HG03045 (cell line): ENCODE results near the gene COL23A1.
A peak's percentile ranks its signal among the peaks of the same experiment; 100 is the strongest.

Experiments used
- ATAC-seq: cut with Tn5 transposase; IDR thresholded peaks from one replicate; pipeline ENCODE4 v1.9.1; 2021; ENCODE audit warnings: mild to moderate bottlenecking, moderate library complexity; ENCODE audit not compliant: unreplicated experiment

COL23A1 gene

DNA sequence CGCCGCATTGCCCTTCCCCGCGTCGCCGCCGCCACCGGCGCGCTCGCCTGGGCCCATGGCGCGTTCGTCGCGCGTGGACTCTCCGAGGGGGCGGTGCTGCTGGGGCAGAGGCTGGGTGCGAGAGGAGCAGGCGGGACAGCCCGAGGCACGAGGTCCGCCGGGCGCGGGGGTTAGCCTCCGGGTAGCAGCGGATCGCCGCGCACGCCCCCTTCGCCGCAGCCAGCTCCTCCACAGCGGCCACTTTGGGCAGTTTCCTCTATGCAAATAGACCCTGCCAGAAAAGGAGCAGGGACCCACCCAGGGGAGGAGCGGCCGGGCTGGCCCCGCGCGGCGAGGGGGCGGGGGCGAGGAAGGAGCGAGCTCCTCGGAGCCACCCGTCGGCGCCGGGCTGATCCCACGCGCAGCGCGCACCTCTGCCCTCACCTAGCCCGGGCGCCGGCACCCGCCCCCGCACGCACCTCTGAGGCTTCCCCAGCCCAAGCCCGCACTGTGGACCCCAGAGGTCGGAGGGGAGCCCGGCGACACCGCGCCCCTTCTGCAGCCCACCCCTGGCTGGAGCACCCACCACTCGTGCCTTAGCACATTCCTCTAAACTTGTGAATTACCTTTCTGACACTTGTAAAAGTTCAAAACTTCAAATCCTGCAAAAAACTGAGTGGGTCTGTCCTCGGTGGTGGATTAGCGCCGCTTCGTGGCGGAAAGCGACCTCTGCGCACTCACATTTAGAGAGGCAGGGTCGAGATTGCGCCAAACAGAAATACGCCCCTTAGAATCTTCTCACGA lies at the start of gene COL23A1:
Gene COL23A1, minus strand, starts transcription at position 253 of the 783 bp plus-strand sequence.
- no peak for ATAC-seq

DNA sequence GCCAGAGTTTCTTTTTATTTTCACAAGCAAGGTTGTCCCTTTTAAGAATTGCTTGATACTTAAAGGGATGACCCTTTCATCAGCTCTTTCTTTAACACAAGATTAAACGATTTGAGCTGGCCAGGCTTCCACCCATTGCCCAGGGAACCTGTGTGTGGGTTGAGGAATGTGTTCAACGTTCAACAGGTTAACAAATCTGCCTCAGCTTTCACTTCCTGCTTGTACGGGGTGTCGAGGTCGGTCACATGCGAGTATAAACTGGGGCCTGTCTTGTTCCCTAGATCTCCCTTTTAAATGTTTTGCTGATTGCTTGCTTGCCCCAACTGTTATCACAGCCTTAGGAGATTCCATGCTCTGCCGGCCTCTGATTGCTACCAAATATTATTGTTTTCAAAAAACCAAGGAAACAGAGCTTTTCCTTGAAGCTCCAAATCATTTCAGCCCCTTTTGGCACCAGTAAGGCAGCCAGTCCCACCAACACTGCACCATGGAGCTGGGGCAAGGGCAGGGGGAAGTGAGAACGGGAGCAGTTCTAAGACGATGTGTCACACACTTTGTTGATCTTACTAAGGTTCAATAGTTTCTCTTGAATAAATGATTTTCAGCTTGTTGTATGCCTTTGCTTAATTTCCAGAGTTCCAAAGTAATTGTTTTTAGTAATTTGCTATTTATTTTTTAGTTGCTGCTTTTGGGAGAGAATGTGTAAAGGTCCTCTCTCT lies 47.3 kb upstream of the COL23A1 start:
- ATAC-seq = no peak

DNA sequence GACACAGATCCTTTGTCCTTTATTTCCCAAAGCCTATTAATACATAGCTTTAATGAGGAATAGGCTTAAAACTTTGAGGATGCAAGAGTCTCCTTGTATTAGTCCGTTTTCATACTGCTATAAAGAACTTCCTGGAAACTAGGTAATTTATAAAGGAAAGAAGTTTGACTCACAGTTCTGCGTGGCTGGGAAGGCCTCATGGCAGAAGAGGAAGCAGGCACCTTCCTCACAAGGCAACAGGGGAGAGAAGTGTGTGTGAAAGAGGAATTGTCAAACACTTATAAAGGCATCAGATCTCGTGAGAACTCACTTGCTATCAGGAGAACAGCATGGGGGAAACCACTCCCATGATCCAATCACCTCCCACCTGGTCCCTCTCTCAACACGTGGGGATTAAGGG lies 42.1 kb upstream of the COL23A1 start:
- ATAC-seq = no peak

DNA sequence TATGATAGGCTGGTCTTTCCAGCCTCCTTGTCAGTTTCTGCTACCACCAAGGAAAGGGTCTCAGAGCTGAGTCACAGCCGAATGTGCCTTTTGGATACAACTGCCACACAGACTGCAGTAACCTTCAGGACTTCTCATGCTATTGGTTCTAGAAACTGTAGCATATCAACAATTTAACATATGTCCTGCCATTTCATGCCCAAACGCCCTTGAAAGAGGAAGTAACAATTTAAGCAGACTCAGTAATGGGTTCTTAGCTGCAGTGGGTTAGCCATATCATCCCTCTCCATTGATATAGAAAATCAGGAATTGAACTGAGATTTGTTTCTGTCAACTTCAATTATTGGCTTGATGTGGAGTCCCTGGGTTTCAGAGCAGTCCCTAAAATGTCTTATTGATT lies 40.8 kb upstream of the COL23A1 start:
- no peak for ATAC-seq

DNA sequence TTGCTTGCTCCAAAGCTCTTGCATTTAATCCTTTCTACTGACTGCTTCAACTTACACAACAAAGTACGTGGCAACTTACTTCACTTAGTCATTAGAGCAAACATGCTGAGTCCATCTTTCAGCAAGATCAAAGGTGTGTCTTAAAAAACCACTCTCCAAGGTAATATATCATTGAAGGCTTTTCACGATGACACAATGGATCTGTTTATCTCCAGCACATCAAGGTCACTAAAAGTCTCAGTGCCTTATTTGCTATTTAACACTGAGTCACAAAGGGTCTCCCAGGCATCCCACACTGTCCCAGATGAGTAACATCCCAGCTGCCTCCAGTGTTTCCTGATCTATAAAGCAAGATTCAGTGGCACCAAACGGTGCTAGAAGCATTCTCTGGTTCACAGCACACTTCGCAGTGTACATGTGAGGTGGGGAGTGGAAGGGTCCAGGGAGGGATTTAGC lies 40.3 kb upstream of the COL23A1 start:
- no peak for ATAC-seq

DNA sequence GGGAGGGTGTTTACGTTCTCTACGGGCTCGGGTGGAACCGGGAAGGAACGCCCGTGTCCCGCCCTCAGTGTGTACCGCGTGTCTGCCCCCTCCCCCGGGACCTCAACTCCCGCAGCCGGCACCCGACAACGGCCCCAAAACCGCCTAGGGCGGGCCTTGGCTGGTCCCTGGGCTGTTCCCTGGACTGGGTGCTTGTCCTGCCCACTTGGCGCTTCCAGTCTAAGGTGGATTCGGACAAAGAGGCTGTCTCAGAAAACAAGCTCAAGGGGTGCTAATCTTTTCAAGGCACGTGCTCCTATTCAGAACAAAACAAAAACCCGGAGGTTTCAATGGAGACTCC lies 37.0 kb upstream of the COL23A1 start:
- no peak for ATAC-seq

DNA sequence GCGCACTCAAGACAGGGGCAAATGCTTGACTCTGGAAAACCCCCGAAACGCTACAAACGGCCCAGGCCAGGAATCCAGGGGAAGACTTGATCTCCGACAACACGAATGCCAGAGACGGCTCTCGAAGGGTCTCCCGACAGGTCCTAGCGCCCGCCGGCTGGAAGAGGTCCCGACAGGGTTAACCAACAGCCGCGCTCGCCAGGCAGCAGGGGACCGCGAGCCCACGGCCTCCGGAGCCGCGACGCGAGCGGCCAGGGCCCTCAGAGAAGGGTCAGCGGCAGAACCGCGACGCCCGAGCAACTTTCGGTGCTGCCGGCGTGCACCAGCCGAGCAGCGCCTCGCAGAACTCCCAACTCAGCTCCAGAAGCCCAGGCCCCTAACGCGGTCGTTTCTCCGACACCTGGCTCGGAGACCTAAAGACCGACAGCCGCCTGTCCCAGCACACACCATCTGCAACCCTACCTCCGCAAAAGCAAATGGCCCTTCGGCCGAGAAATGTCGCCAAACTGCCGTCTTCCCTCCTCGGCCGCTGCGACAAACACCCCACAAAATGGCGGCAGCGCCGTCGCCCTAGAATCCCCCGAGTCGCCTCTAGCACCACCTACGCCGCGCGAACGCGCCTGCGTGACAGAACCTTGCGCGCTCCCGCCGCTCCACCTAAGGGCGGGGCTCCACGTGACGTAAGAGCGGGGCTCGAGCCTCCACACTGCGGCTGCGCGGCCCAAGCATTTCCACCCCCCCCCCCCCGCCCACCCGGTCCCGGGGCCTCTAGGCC lies 36.5 kb upstream of the COL23A1 start, which contains the start of gene CLK4:
Gene CLK4, minus strand, starts transcription at position 567 of the 775 bp plus-strand sequence. CDS start 3,634 bp downstream, outside the sequence.
- ATAC-seq = peak; percentile 81

DNA sequence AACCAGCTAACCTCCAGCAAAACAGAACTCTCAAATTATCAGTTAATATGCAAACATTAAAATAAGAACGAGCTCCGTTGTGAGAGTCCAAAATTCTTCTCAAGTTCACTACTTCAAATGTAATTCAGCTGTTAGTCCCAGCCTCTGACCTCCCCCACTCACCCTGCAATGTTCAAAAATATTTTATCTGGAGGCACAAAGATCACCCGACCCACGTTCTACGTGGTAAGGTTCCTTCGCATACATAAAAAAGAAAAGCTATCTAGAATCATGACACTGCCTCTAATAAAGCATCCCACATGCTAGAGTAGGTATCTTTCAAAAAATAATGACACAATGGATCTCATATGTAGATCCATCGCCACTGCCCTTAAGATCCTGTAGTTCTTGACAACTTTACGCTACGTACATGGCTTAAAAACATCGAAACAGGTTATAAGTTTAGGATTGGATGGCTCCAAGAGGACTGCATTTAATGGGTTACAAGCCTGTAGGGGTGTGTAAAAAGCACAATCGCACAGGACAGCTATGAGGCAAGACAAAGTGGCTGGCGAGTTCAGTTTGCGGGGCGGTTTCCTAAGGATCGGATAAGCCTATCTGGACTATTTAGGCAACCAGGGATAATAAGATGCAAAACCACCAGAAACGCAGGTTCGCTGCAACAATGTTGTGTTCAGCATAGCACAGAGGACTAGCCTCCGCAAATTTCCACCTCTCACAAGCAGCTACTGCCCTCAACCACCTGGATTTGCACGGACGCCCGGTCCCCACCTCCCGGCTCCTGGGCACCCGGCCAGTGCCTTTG lies 35.7 kb upstream of the COL23A1 start:
- ATAC-seq = peak; percentile 7

DNA sequence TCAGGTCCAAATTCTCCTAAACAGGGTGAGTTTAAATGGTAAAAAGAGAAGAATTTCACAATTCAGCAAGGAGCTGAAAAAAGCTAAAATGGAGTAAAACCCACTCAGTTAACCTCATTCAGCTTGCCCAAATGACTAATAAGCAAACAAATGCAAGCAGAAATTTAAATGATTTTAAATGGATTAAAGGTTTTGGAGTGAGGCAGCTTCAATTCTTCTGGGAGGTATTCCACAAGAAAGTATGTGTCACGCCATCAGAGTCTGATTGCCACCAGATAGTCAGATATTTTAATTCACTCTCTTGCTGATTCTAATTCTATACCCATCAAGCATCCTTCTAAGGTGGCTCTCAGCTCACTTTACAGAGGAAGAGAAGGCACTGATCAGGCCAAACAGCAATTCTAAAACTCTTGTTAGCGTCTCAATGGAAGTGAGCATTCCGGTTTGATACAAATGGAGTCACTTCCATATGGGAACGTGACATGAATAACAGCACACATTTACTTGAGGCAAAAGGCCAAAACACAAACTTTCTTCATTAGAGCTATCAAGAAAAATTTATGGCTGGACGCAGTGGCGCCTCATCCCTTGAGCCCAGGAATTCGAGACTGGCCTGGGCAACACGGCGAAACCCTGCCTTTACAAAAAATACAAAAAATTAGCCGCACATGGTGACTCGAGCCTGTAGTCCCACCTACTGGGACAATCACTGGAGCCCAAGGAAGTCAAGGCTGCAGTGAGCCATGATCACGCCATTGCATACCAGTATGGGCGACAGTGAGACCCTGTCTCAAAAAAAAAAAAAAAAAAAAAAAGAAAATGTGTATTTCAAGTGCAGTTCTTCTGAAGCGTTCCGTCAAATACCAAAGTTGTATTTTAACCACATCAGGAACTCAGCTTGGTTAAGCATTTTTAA lies 34.7 kb upstream of the COL23A1 start:
- no peak for ATAC-seq

DNA sequence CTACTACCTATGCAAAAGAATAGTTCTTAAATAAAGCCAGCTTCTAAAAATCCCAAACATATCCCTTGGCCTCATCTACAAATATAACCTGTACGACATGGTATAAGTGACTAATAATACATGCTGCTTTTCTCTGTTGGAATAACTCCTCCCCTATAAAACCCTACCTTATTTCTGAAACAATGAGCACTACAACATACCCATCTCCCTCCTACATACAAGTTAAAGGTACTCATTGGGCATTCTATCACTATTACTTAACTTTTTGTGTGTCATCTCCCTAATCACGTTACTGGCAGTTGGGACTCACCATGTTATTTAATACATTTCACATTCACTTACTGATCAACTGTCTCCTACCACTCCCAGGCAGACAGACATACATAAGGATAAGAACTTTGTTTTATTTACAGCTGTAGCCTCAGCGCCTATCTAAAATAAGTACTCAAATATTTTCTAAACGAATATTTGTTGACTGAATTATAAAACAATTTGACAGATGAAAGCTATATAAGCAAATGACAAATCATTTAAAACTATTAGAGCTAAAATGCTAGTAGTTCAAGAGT lies 32.6 kb upstream of the COL23A1 start:
- no peak for ATAC-seq

DNA sequence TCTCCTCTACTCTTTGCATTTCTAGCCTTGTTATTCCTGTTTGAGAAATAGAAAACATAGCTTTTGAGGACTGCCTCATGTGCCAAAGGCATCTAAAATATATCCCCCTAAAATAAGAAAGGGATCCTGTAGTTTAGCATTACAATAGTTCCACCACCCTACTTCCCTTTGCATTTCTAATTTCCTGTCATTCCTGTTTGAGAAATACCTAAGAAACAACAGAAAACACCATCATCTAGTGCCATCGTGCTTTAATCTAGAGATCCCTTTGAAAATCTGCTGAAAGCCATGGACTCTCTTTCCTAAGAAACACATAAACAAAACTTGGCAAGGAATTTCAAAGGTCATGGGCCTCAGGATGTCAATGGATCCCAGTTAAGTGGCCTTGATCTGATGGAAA lies 29.2 kb upstream of the COL23A1 start:
- no peak for ATAC-seq

DNA sequence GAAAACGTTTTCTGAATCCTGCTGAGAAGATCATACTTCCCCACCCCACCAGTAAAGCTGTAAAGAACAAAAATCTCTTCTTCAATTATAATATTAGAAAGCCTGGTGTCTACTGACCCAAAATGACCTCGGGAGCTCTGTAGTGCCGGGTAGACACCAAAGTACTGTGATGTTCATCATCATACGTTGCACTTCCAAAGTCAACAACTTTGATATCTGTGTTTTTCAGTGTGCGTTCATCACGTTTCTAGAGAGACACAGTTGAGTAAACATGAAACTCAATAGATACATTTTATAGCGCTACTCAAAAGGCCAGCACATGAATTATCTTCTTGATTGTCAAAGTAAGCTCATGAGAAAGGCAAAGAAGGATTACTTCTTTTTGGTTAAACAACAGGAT lies 22.1 kb upstream of the COL23A1 start:
- no peak for ATAC-seq

DNA sequence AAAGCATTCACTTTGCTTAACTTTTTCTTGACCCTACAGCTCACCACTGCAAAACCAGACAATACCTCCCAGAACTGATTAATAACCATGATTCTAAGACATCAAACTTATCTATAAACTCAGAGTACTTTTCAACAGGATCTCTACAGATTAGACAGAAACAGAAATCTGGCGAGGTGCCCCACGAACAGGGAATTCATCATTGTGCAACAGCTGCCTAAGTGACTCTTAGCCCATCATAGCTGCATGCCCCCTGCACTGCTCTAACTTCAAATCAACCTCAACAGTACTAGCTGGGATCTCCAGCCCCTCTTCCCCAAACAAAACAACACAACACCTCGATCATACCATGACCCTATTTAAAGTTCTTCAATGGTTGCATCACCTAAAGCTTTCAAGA lies 16.1 kb upstream of the COL23A1 start:
- ATAC-seq = no peak

DNA sequence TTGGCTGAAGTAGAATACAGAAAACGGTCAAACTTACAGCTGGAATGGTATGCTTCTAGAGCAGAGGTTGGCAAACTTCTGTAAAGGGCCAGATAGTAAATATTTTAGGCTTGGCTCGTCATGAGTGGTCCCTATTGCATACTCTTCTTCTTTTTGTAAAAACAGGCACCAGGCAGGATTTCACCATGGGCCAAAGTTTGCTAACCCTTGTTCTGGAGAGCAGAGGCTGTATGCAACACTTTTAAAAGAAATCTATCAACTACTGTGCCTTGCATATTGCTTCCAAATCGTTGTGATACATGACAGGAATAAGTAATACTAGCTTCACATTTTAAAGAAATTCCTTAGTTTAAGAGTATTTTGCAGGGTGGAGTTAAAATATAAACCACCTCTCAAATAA lies 15.6 kb upstream of the COL23A1 start:
- ATAC-seq = no peak

DNA sequence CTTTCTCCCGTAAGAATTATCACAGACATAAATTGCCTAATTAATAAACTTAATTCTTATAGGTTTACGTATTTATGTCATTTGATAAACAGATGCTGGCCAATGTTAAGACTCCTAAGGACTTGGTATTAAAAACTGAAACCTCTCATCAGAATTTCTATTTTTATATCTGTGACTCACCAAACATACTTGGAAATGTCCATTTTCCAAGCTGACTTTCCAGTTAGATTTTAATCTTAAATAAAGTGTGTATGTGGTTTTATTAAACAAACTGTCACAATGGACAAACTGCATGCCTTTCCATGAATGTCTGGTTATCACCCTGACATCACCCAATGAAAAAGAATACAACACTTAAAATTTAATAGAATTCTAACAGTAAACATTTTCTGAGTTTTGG lies 12.6 kb upstream of the COL23A1 start:
- ATAC-seq = no peak

DNA sequence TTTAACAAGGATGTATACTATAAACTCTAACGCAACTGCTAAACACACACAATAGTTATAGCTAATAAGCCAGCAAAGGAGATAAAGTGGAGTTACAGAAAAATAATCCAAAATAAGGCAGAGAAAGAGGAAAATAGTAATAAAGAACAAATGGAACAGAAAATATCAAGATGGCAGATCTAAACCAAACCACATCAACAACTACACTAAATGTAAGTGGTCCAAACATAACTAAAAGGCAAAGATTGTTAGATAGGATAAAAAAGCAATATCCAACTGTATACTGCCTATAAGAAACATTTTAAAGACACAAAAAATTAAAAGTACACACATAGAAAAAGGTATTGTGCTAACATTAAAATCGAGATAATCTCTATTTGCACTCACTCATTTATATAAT lies 5.6 kb upstream of the COL23A1 start:
- no peak for ATAC-seq

DNA sequence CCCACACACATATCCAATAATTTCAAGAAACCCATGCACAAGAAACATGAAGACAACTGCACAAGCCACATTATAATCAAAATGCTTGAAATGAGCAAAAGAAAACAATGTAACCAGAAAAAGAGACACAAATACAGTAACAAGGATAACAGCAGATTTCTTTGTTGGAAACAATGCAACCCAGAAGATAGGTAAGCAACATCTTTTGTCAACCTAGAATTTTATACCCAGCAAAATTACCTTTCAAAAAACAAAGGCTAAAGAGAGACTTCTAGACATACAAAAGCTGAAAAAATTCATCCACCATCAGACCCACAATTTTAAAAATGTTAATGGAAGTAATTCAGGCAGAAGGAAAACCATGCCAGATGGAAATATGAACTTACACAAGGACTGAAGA lies 5.0 kb upstream of the COL23A1 start:
- ATAC-seq = no peak

DNA sequence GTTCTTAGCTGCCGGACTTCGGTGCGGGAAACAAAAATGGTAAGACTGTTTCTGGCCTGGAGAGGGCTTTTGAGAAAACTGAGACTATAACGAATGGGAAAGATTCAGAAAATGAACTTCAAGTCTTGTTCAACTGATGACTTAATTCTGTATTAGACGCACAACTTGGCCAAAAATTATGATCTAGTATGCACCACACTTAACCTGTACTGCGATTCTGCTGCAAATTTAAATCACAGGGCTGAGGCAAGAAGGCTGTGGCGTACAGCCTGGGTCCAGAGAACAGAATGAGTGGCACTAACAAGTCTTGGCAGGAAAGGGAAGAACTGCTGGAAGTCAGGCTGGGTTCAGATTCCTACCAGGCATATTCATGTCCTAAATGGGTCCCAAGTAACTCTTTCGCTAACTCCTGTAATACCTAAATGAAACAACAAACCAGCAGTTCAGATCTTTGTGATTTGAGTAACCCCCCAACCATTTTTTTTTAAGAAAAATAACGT lies 781 bp upstream of the COL23A1 start:
- no peak for ATAC-seq
